CD4-positive, alpha-beta T cell treated with Interleukin-4 for 4 hours (primary cell): ENCODE measurements around the gene SLC17A9.

Source experiments
- DNase-seq: peaks from one replicate; pipeline ENCODE4 v3.0.0-alpha.2; 2020

The SLC17A9 gene

DNA sequence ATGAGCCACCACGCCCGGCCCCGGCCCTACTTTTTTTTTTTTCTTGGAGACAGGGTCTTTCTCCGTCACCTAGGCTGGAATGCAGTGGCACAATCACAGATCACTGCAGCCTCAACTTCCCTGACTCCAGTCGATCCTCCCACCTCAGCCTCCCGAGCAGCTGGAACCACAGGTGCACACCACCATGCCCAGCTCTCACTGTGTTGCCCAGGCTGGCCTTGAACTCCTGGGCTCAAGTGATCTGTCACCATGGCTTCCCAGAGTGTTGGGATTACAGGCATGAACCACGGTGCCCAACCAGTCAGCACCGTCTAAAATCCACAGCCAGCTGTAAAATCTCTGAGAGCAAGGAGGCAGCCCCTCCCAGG lies 17.4 kb downstream of the SLC17A9 start:
- DNase-seq: no peak

DNA sequence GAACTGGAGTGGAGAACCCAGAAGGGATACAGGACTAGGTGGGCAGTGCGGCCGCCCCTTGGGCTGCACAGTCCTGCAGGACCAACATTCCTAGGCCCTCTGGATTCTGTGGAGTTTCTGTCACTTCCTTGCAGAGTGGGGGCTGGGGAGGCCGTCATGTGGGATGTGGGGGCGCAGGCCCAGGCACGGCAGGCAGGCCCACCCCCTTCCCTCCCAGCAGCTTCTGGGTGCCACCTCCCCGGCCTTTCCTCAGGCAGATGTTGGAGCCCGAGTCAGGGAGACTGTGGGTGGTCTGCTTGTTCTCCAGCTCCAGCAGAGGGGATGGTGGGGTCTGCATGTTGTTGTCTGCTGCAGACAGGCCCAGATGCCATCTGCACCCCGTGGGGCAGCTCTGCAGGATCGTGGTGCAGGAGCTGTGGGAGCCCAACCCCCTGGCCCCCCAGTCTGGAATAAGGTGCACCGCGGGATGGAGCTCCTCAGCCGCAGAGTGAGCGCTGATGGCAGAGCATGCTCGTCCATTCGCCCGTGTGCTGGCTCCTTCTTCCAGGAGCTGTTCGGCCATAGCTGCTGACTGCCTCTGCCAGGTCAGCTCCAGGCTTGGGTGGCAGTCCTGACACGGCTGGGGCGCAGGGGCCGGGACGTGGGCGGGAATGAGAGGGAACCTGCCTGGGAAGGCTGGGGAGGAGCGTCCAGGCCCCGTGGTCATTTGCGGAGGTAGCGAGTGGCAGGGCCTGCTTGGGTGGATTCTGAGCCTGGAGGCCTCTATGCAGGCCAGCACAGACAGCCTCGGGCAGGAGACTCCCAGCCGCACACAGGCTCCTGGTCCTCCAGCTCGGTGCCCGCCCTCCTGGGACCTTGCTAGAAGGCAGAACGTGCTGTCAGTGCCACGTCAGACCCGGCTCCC lies 18.1 kb downstream of the SLC17A9 start:
- no peak for DNase-seq

DNA sequence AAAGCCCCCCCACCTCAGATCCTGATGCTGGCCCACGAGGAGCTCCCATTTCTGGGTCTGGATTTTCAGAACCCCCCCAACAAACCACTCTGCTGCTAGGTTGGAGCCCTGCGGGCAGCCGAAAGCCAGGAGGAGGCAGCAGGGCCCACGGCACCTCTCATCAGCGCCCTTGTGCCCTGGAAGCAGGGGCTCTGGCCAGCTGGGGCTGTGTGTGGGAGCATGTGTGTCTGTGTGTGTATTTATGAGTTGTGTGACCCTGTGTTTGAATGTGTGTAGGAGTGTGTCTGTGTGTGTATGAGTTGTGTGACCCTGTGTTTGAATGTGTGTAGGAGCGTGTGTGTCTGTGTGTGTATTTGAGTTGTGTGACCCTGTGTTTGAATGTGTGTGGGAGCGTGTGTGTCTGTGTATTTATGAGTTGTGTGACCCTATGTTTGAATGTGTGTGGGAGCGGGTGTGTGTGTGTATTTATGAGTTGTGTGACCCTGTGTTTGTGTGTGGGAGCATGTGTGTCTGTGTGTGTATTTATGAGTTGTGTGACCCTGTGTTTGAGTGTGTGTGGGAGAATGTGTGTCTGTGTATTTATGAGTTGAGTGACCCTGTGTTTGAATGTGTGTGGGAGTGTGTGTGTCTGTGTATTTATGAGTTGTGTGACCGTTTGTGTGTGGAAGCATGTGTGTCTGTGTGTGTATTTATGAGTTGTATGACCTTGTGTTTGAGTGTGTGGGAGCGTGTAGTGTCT lies 18.9 kb downstream of the SLC17A9 start:
- DNase-seq: no peak

DNA sequence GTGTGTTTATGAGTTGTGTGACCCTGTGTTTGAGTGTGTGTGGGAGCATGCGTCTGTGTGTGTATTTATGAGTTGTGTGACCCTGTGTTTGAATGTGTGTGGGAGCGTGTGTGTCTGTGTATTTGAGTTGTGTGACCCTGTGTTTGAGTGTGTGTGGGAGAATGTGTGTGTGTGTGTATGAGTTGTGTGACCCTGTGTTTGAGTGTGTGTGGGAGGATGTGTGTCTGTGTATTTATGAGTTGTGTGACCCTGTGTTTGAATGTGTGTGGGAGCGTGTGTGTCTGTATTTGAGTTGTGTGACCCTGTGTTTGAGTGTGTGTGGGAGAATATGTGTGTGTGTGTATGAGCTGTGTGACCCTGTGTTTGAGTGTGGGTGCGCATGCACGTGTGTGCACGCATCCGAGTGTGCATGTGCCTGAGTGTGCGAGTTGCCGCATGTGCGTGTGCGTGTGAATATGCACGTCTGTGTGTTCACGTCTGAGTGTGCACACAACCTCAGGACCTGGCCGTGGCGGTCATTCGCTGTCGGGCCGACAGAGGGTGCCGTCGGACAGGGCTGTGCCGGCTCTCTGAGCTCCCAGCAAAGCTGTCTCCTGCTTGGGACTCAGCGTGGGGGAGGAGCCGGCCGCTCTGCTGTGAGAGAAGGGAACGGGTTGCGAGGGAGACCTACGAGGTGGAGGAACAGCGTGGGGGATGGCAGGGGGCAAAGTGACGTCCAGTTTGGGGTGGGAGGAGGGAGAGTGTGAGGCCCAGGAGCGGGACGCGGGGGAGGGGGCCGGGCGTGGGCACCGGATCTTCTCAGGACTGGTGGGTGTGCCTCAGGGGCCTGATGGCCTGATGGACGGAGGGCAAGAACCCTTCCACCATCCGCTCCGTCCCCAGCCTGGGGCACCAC lies 19.7 kb downstream of the SLC17A9 start:
- DNase-seq: peak; percentile 79

DNA sequence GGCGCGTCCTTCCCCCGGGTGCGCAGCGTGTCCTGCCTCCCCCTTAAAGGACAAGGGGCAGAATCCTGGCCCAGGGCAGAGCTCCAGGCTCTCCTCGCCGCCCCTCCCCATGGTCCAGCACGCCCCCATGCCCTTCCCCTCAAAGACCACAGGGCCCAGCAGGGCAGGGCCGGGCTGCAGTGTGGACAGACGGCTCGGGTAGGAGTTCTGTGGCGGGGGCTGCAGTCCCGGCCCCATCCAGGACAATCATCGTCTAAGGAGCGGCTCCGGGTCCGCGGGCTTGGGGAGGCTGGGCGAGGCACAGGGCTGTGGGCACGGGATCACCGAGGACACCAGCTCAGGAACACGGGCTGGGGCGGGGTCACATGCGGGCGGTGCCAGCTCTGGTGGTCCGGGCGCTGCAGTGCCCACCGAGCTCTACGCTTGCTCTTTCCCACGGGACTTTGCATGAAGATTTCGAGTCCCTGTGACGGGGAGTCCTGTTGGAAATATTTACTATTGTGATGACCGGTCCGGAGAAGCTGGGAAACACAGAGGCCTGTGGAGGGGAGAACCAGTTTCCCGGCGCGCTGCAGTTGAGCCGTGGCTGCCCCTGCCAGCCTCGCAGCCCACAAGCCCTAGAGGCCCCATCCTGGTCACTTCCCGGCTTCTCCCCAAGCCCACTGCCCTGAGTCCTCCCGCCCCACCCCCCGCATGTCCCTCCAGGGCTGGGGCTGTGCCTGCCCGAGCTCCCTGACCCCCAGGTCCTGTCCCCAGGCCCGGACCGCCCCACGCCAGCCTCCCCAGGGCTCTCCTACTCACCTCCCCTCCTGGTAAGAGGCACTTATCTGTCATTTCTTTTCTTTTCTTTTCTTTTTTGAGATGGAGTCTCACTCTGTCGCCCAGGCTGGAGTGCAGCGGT lies 20.6 kb downstream of the SLC17A9 start:
- DNase-seq: no peak

DNA sequence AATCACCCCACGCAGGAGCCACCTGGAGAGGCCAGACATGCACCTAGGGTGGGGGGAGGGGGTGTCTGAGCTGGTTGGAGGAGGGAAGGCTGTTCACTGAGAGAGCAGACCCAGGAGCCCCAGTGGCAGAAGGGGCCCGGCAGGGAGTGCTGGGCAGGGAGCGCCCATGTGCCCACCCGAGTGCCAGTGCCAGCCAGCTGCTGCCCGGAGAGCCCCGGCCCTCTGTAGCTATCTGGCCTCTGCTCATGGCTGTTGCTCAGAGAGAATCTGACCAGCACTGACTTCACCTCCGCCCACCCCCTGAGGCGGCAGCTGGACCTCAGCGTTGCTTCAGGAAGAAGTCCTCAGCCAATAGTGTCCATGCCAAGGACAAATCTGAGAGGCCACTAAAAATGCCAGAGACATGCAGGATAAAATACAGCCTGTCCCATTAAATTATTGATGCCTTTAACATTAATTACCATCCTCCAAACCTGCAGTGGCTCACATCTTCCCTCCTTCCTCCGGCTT lies 22.8 kb downstream of the SLC17A9 start:
- no peak for DNase-seq

DNA sequence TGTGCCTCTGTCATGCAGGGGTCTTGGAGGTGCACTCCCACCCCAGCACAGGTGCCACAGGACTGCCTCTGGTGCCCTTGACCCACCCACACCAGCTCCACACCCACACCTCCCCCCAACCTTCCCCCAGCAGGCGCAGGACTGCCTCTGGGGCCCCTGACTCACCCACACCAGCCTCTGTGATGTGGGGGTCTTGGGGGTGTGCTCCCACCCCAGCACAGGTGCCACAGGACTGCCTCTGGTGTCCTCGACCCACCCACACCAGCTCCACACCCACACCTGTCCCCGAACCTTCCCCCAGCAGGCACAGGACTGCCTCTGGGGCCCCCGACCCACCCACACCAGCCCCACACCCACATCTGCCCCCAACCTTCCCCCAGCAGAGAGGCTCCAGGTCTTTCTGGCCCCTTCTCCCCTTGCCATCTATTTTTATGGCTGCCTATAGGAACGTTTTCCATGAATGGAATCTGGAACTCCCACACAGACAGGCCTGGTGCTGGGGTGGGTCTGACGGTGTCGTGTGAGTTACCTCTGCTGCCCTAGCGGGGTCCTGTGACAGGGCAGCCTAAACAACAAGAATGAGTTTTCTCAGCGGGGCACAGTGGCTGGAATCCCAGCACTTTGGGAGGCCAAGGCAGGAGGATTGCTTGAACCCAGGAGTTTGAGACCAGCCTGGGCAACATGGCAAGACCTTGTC lies 23.5 kb downstream of the SLC17A9 start:
- no peak for DNase-seq

DNA sequence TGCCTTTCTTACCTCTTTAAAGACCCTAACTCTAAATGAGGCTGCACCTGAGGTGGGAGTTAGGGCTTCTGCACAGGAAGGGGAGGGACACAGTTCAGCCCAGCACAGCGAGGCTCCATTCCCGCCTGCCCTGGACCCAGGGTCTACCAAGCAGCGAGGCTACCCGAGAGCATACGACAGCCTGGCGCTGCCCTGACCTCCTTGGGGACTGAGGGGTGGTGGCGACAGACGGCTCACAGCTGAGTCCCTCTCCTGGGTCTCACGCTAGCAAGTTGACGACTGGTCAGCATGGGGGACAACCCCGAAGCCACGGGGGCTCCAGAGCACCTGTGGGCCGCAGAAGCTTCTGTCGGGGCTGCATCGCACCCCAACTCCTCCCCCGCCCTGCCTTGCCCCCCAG lies 24.4 kb downstream of the SLC17A9 start:
- DNase-seq: no peak

DNA sequence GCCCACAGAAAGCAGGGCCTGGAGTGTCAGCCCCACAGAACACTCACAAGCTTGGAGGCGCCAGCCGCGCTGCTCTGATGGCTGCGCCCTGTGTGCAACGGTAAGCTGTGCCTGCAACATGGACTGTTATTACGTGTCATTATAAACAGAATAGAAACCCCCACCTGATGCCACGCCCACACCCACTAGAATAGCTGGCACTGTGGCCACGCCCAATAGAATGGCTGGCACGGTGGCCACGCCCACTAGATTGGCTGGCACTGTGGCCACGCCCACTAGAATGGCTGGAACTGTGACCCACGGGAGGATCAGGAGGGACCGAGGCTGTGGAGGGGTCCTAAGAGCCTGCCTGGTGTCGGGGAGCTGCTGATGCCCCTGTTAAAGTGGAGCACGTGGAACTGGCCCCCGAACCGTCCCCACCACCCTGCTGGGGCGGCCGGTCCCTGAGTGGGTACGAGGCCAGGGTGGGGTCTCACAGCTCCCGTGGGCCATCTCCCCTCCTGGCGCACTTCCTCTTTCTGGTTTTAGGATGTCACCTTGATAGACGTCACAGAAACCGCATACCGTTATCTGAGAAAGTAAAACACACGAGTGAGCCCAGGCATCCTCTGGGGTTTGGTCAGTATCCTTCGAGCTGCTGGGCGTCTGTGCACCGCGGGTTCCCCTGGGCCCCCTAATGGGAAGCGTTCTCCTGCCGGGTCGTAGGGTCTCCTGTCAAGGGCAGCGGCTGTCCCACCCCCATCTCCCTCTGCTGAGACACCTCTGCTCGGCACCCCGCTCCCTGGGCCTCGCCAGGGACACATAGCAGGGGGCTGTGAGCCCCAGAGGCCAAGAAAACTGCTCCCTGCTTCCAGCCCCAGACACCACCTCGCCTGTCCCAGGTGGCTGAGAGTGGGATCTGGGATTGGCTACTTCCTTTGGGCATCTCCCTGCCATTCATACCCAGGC lies 25.4 kb downstream of the SLC17A9 start:
- DNase-seq: peak; percentile 81

DNA sequence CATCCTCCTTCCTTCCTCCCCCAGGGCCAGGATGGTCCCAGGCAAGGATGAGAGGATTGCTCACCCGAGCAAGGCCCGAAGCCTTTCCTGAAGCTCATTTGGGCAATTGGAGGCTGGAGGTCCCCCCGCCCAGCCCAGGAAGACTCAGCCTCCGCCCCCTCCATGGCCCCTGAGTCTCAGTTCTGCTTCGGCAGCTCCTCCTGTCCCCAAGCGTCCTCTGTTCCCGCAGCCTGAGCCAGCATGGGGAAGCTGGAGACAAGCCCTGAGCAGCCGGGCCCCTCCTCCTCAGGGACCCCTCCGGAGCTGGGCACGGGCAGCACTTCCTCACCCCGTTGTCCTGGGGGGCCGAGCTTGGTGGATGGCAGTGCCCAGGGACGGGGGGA lies 26.0 kb downstream of the SLC17A9 start:
- DNase-seq: no peak

DNA sequence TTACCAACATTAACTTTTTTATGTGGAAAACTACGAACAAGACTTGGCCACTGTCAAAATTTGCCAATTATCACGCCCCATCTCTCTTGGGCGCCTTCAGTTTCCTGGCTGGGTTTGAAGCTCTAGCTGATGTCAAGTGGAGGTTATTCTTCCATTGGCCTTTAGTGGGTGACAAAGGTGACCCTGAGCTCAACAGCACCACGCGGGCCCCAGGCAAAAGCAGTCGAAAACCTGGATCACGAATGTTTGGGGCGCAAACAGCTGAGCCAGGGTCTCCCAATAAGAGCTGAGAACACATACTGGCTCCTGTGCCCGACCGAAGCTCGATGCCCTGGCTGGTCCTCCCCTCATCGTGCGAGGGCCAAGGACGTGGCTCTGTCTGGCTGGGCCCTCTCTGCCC lies 26.8 kb downstream of the SLC17A9 start:
- DNase-seq: no peak

DNA sequence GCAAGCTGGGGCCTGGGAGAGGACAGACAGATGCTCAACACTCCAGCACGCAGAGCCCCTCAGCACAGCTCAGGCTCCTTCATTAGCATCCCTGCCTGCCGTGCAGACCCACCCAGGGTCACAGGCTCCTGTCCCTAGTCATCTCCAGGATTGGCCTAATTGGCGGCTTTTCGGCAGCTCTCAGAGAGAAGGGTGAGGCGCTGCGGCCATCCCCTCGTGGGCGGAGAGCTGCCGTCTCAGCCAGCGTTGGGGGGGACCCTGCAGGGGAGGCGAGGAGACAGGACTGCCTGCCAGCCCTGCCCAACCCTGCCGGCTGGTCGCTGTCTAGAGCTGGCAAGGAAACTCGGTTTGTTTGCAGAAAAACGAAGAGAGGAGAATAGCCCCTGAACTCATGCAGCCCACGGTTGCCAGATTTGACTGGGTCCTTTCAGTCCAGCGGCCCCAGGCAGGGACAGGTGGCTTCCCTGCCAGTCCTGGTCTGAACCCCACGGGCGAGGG lies 27.4 kb downstream of the SLC17A9 start:
- DNase-seq: no peak

DNA sequence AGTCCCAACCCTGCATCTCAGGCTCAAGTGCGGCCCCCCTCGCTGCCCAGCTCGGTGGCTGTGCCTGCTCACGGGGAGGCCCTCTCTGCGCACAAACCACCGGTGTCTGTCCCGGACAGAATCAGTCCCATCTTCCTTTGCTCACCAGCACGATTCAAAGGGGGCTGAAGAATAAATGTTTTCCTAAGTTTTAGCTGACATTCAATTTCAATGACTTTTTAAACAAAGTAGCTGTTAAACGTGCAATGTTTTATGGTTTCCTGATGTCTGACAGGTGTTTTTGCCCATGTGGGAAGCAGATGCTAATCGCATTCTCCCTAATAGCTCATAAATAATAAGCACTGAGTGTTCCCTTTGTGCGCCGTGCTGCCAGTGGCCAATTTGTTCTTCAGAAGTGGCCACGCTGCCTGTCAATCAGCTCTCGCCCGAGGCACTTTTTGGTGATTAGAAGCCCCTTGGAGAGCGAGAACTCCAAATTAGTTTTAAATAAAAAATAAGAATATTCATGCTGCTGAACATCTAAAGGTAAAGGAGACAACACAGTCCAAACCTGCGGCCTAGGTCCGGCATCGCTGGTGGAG lies 28.0 kb downstream of the SLC17A9 start:
- DNase-seq: no peak

DNA sequence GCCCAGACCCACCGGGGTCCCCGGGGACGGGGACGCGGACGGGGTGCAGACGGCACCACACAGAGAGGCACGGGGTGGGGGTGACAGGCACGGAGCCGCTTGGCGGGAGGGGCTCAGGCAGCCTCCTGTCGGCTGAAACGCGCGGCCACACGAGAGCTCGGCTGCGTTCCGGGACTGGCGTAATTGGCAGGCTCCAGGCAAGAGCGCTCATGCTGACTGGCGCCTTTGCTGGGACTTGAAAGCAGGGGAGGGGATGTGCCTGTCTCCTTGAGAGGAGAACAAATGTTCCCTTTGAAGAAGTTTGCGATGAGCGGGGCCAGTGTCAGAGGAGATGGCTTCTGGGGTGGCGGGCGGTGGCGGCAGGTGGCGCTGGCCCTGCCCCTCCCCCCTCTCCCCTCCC lies 28.5 kb downstream of the SLC17A9 start:
- no peak for DNase-seq

DNA sequence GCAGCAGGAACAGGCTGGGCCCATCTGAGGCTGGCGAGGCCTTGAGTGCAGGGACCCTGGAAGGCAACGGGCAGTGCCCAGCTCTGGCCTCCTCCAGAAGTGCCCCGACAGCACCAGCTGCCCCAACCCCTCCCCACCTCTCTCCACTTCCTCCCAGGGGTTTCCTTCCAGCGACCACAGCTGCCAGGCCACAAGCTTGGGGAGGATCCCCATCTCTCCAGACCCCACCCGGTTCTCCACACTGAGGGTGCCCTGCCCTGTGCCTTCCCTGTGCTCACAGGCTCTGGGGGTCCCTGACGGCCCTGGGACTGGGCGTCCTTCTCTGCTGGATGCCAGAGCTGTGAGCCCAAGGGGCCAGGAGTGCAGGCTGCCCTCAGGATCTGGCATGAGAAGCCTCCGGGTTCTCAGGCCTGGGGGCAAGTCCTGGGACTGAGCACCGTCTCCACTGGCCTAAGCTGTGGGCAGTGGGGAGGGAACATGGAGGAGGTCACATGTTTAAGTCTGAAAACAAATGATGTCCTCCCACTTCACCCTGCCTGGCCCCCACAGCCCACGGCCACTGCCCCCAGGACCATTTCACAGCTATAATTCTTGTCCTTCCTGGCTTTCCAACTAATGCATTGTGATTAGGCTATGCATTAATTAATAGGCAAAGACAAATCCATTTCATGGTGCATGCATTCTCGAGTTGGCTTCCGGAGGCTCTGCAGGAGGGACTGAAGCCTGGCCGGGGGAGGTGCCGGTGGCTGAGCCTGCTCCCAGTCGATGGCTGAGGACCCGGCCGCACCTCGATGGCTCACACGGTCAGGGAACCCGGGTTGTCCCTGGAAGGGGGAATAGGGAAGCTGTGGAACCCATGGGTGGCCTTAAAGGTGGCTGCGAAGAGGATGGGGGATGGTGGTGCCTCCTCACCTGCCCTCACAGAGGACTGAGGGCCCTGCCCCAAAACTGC lies 29.9 kb downstream of the SLC17A9 start:
- DNase-seq: no peak

DNA sequence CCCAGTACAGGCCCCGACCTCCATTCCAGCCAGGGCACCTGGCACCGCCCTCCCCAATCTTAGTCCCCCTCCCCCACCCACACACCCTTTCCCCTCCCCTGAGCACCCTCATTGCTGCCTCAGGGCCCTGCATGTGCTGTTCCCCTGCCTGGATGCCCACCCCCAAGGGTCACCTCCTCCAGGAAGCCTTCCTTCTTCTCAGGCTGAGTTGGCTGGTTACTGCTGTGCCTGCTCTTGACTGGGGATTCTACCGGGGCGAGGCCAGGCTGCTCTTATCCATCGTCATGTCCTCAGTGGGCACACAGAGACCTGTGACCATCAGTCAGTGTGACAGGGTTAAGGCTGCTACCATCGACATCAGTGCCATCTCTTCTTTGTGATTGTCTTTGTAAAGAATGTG lies 30.7 kb downstream of the SLC17A9 start:
- DNase-seq: no peak

DNA sequence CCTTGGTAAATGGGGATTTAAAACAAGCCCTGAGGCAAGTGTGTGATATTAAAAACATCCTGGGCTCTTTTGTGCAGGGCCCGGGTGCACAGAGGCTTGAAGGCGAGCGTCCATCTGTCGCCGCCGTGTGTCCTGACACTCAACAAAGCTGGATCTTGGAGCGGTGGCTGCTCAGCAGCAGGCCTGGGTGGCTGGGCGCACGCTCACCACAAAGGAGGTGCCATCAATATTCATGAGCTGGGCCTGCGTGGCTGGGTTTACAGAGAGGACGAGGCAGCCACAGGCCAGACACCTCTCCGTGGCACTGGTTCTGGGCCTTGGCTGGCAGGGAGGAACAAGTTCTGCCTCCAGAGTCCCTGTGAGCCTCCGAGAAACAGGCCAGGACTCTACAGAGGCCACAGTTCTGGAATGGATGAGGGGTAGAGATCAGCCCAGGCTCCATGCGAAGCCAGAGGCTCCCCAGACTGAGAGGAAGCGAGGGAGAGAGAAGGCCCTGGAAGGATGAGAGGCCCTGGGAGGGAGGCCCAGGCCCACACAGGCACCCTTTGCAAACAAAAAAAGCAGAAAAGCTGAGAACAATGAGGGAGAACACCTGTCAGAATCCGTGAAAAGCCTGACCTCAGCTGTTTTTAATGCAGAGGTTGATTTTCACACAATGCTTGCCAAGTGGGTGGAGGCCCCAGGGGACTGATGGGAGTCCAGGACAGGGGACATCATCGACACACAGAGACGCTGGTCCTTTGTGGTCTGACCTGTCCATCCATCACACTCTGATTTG lies 32.3 kb downstream of the SLC17A9 start:
- no peak for DNase-seq

DNA sequence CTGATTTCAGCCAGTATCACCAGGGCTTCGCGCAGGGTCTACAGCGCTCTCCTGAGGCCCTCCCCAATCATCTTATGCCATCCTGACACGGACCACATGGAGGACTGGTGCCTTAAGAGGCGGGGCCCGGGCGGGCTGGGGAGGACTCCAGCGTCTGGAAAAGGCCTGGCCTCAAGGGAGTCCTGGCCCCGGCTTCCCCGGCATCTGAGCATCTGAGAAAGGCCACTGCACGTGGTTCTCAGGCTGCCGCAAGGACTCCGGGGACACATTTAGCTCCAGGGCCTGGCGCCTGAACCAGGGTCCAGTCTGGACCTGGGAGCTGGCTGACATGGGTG lies 32.9 kb downstream of the SLC17A9 start:
- no peak for DNase-seq
